ENCODE measurements around the gene HES1. TPM values are rescaled to one million over a fixed set of nuclear protein-coding genes. Genes with fewer than 3 reads are reported as not detected.

HES1 gene
- total RNA-seq, 2 donors from 2014 or later: 32.1 to 43.6 TPM

- no peak for TF ChIP-seq CTCF (IDR thresholded peaks at IDR 0.05)
- Histone ChIP-seq H3K4me3 (no peak overlapping the region), H3K36me3 (no peaks in the 10 kb centered on the region), H3K4me1 (no peaks in the 10 kb centered on the region), H3K27me3 (no peaks in the 10 kb centered on the region), H3K9me3 (peaks cover 0 to 10% of the 10 kb centered on the region in 2 donors), H3K27ac (no peak overlapping the region)
- no peak for DNase-seq (ENCODE audit: low spot score)
These were observed 23.0 kb downstream of the HES1 start for GRCh38 chr3:194158942-194159439.

- Histone ChIP-seq H3K4me3 (no peak overlapping the region), H3K36me3 (no peaks in the 10 kb centered on the region), H3K4me1 (no peaks in the 10 kb centered on the region), H3K27ac (no peak overlapping the region), H3K9me3 (no peaks in the 10 kb centered on the region), H3K27me3 (no peaks in the 10 kb centered on the region)
- no peak for TF ChIP-seq CTCF (IDR thresholded peaks at IDR 0.05)
- no peak for DNase-seq (ENCODE audit: low spot score)
These were observed 24.2 kb downstream of the HES1 start for GRCh38 chr3:194160158-194160557.

- no peak for DNase-seq (ENCODE audit: low spot score)
- TF ChIP-seq CTCF (IDR thresholded peaks at IDR 0.05): no peak
- H3K27ac ChIP-seq: no peak overlapping the region
- no peaks in the 10 kb centered on the region for H3K27me3 ChIP-seq
- H3K4me3 ChIP-seq: no peak overlapping the region
- no peaks in the 10 kb centered on the region for H3K36me3 ChIP-seq
- H3K4me1 ChIP-seq: no peaks in the 10 kb centered on the region
- H3K9me3 ChIP-seq: no peaks in the 10 kb centered on the region
These were observed 25.4 kb downstream of the HES1 start for GRCh38 chr3:194161131-194162045.

GRCh38 chr3:194162070-194162678, 26.2 kb downstream of the HES1 start:
- no peak for DNase-seq (ENCODE audit: low spot score)
- H3K36me3 ChIP-seq: no peaks in the 10 kb centered on the region
- no peaks in the 10 kb centered on the region for H3K9me3 ChIP-seq
- H3K27me3 ChIP-seq: no peaks in the 10 kb centered on the region
- no peak for TF ChIP-seq CTCF (IDR thresholded peaks at IDR 0.05)
- H3K27ac ChIP-seq: no peak overlapping the region
- no peaks in the 10 kb centered on the region for H3K4me1 ChIP-seq
- H3K4me3 ChIP-seq: no peak overlapping the region

GRCh38 chr3:194162817-194163584, 27.1 kb downstream of the HES1 start:
- no peaks in the 10 kb centered on the region for H3K27me3 ChIP-seq
- no peaks in the 10 kb centered on the region for H3K36me3 ChIP-seq
- H3K9me3 ChIP-seq: no peaks in the 10 kb centered on the region
- TF ChIP-seq CTCF (IDR thresholded peaks at IDR 0.05): no peak
- no peak for DNase-seq (ENCODE audit: low spot score)
- H3K4me1 ChIP-seq: no peaks in the 10 kb centered on the region
- H3K27ac ChIP-seq: no peak overlapping the region
- H3K4me3 ChIP-seq: no peak overlapping the region
